K562 (cell line): ENCODE measurements around the gene CRELD2. TPM values are rescaled to one million over a fixed set of nuclear protein-coding genes. Genes with fewer than 3 reads are reported as not detected.

ENCODE experiments used
- CTCFL ChIP-seq: IDR thresholded peaks from 2 replicates; pipeline ENCODE4 v1.6.1; 2011; ENCODE audit warnings: borderline replicate concordance, low read depth, mild to moderate bottlenecking, moderate library complexity, low read length; ENCODE audit not compliant: insufficient read depth, poor library complexity, severe bottlenecking
- FOS ChIP-seq: IDR thresholded peaks from 3 replicates; pipeline ENCODE4 v1.6.1; 2011; ENCODE audit not compliant: insufficient read length; ENCODE audit errors: extremely low read depth
- GABPA ChIP-seq: fragments of 200-800 bp; sonication (Bioruptor generic); conservative IDR thresholded peaks from 2 replicates; pipeline ENCODE4 v1.6.1; 2016; ENCODE audit warnings: low read depth, missing genetic modification characterization, missing compliant biosample characterization
- GATAD2A ChIP-seq: fragments of 450-650 bp; IDR thresholded peaks from 2 replicates; pipeline ENCODE4 v1.6.1; 2017
- GTF2A2 ChIP-seq: IDR thresholded peaks from 2 replicates; pipeline ENCODE4 v1.6.1; 2016; ENCODE audit warnings: mild to moderate bottlenecking, missing genetic modification characterization, missing compliant biosample characterization
- KAT7 ChIP-seq: sonication (generic); formaldehyde crosslinking; IDR thresholded peaks from 2 replicates; pipeline ENCODE4 v1.8.0; 2022; ENCODE audit warnings: missing genetic modification reagents, mild to moderate bottlenecking, borderline replicate concordance
- KDM5B ChIP-seq: fragments of 200-600 bp; sonication (generic); IDR thresholded peaks from 2 replicates; pipeline ENCODE4 v1.6.1; 2012; ENCODE audit warnings: low read depth, mild to moderate bottlenecking, moderate library complexity, low read length, control low read depth, inconsistent platforms; ENCODE audit not compliant: insufficient replicate concordance
- MNT ChIP-seq, 2 experiments: fragments of 450-650 bp; conservative IDR thresholded peaks; 2 replicates each; pipeline ENCODE4 v1.6.1; 2017; ENCODE audit warnings: mild to moderate bottlenecking in 2 of 2, moderate library complexity in 2 of 2
- MTA3 ChIP-seq: fragments of 450-650 bp; formaldehyde crosslinking; IDR thresholded peaks from 2 replicates; pipeline ENCODE4 v1.6.1; 2017; ENCODE audit warnings: mild to moderate bottlenecking, borderline replicate concordance
- PHF20 ChIP-seq: fragments of 450-650 bp; IDR thresholded peaks from 2 replicates; pipeline ENCODE4 v1.6.1; 2018; ENCODE audit not compliant: partially characterized antibody
- POLR3G ChIP-seq: IDR thresholded peaks from 2 replicates; pipeline ENCODE4 v1.6.1; 2011; ENCODE audit not compliant: insufficient read length, insufficient replicate concordance; ENCODE audit errors: extremely low read depth
- RBFOX2 ChIP-seq: fragments of 200-400 bp; formaldehyde crosslinking; IDR thresholded peaks from 2 replicates; pipeline ENCODE4 v1.6.1; 2017; ENCODE audit warnings: low read depth, mild to moderate bottlenecking, low read length, moderate library complexity
- SIN3B ChIP-seq: fragments of 450-650 bp; IDR thresholded peaks from 2 replicates; pipeline ENCODE4 v1.6.1; 2017; ENCODE audit warnings: low read depth, mild to moderate bottlenecking, moderate library complexity
- SIX5 ChIP-seq, 2 experiments: IDR thresholded peaks; 2 replicates each; pipeline ENCODE4 v1.6.1; 2011; ENCODE audit warnings: low read length in 2 of 2, borderline replicate concordance in 1 of 2, low read depth in 1 of 2, mild to moderate bottlenecking in 1 of 2, moderate library complexity in 1 of 2; ENCODE audit not compliant: insufficient read depth in 1 of 2
- SP1 ChIP-seq: sonication (generic); formaldehyde crosslinking; IDR thresholded peaks from 2 replicates; pipeline ENCODE4 v1.8.1; 2022; ENCODE audit warnings: mild to moderate bottlenecking, missing genetic modification reagents
- U2AF2 ChIP-seq: fragments of 200-400 bp; formaldehyde crosslinking; optimal IDR thresholded peaks from 2 replicates; pipeline ENCODE3; 2017; ENCODE audit warnings: low read depth, mild to moderate bottlenecking, low read length
- VEZF1 ChIP-seq: fragments of 200-800 bp; sonication (Bioruptor generic); IDR thresholded peaks from 2 replicates; pipeline ENCODE4 v1.6.1; 2017; ENCODE audit warnings: missing genetic modification characterization, missing compliant biosample characterization
- ZNF184 ChIP-seq: sonication (generic); formaldehyde crosslinking; IDR thresholded peaks from 2 replicates; pipeline ENCODE4 v1.5.0; 2020; ENCODE audit warnings: missing genetic modification reagents
- ZNF778 ChIP-seq: fragments of 450-650 bp; formaldehyde crosslinking; IDR thresholded peaks from 2 replicates; pipeline ENCODE4 v1.4.0; 2020; ENCODE audit warnings: mild to moderate bottlenecking, moderate library complexity
- polyA plus RNA-seq, 8 experiments: library from polyadenylated mRNA; depleted of rRNA in 4 of 8; stranded (reverse) in 5 of 8; unstranded in 3 of 8; fragments of >200 nt; fragmentation: Nextera tagmentation in 2 of 8; fragmentation: Illumina TruSeq in 1 of 8; extraction: Ambion mirVana in 2 of 8; extraction: Trizol in 1 of 8; gene quantifications; 2 replicates each; pipeline versions ENCODE4 v1.2.1 to v1.2.3, GENCODE V29; 2011 to 2014; ENCODE audit warnings: inconsistent platforms in 1 of 8, missing spikeins in 1 of 8
- total RNA-seq, 7 experiments: library from RNA; depleted of rRNA in 6 of 7; stranded (reverse); fragments of >200 nt in 6 of 7; fragmentation: Illumina TruSeq in 2 of 7; extraction: Trizol in 2 of 7; gene quantifications; 2 replicates each; pipeline versions ENCODE4 v1.2.1 to v1.2.3, GENCODE V29; 2011 to 2021; ENCODE audit warnings: low replicate concordance in 1 of 7

Gene CRELD2
- total and polyA plus RNA-seq, 9 of the 15 experiments (the other 6 are each of a cell fraction or from before 2014, with no cell fraction given), result 0.96 to 25.3 (median 8.8) TPM

GRCh38 chr22:49917974-49918910 is at the start of gene CRELD2, which contains the start of gene ALG12 (continued):
- TF ChIP-seq RBFOX2, result peak; percentile 84
- no peak for TF ChIP-seq GTF2A2 (tag)
- TF ChIP-seq MNT (conservative IDR thresholded peaks at IDR 0.05), result peak; percentile 17 to 62; a peak in 1 of 4 replicates
- TF ChIP-seq CTCFL, result peak; percentile 81
- peak; percentile 68; the same call in 1 of the 2 replicates for TF ChIP-seq VEZF1 (CRISPR knock-in tag)
- no peak for TF ChIP-seq ZNF778 (CRISPR knock-in tag)
- TF ChIP-seq KAT7 (CRISPR knock-in tag), result 0 out of 2 replicates have a peak, but pooled peaks have one; percentile 41
- peak; percentile 14 to 29; a peak in 1 of 4 replicates for TF ChIP-seq SIX5 (IDR thresholded peaks at IDR 0.05; ENCODE audit: borderline replicate concordance in 1 of 2, insufficient read depth in 1 of 2, low read depth in 1 of 2, low read length in 2 of 2)
- peak; percentile 55 for TF ChIP-seq PHF20
- peak; percentile 67; the same call in 1 of the 2 replicates for TF ChIP-seq SP1 (CRISPR knock-in tag)
- TF ChIP-seq MTA3, result peak; percentile 56; the same call in 1 of the 2 replicates
- peak; percentile 58; the same call in 1 of the 2 replicates for TF ChIP-seq SIN3B
- TF ChIP-seq ZNF184, result no peak
- TF ChIP-seq FOS, result peak; percentile 68
- TF ChIP-seq GABPA (tag), result peak; percentile 88
- no peak for TF ChIP-seq POLR3G
- no peak for TF ChIP-seq GATAD2A
- peak; percentile 66 for TF ChIP-seq KDM5B
- no peak for TF ChIP-seq U2AF2
